Retinal pigment epithelial cell (primary cell): Measurements from ENCODE around the gene HRC.

Source experiments
- DNase-seq: peaks from one replicate; pipeline ENCODE4 v3.0.0-alpha.2; 2010; ENCODE audit warnings: low read depth
- H3K4me3 ChIP-seq: 2 replicates; pipeline ENCODE4 v1.5.1; 2011; ENCODE audit warnings: mild to moderate bottlenecking, low read length, control low read depth, moderate library complexity
- TF ChIP-seq, protein P1 (sequence below): conservative IDR thresholded peaks from 2 replicates; pipeline ENCODE4 v1.5.1; 2011; ENCODE audit warnings: low read depth, low read length, control low read depth, inconsistent platforms

HRC gene

DNA sequence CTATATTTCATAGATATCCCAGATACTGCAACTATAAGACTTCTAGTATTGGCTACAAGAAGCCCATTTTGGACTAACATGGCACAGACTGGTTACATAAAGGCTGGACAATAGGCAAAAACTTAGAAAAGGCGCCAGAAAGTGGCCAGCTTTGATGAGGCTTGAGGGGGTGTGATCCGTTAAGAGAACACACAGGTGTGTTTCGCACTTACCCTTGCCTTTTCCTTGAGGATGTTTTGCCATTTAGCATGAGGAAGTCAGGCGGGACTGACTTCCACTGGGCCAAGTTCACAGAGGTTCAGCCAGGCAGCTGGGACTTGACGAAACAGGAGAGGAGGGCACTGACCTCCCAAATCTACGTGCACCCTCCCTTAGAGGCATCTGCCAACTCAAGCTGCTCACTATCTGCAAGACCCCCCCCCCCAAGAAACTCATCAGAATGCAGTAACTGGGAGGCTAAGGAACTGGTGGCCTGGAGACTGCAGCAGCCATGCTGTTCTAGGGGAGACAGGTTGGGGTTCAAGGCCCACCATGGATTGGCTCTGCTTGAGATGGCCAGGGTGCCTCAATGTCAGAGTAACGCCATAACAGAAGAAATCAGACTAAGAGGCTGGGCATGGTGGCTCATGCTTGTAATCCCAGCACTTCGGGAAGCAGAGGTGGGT, 45.5 kb downstream of the HRC start:
- H3K4me3 ChIP-seq, result no peak overlapping the region
- TF ChIP-seq, protein P1, sequence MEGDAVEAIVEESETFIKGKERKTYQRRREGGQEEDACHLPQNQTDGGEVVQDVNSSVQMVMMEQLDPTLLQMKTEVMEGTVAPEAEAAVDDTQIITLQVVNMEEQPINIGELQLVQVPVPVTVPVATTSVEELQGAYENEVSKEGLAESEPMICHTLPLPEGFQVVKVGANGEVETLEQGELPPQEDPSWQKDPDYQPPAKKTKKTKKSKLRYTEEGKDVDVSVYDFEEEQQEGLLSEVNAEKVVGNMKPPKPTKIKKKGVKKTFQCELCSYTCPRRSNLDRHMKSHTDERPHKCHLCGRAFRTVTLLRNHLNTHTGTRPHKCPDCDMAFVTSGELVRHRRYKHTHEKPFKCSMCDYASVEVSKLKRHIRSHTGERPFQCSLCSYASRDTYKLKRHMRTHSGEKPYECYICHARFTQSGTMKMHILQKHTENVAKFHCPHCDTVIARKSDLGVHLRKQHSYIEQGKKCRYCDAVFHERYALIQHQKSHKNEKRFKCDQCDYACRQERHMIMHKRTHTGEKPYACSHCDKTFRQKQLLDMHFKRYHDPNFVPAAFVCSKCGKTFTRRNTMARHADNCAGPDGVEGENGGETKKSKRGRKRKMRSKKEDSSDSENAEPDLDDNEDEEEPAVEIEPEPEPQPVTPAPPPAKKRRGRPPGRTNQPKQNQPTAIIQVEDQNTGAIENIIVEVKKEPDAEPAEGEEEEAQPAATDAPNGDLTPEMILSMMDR, result no peak
- no peak for DNase-seq

DNA sequence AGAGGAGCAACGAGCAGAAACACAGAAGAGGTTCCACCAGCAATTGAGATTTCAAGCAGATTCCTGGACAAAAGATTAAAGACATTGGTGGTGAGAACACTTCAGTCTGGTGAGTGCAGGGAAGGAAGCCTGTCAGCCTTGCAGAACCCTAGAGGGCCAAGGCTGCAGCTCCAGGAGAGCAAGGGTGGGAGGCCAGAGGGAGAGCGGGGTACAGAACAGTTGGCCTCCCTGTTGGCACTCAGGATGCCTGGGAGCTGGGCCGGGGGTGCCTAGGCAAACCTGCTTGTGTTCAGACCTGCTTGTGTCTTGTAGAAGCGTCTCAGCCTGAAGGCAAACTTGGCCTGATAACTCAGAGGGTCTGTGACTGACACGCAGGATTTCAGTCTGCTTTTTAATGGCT, 46.1 kb downstream of the HRC start:
- no peak for DNase-seq

DNA sequence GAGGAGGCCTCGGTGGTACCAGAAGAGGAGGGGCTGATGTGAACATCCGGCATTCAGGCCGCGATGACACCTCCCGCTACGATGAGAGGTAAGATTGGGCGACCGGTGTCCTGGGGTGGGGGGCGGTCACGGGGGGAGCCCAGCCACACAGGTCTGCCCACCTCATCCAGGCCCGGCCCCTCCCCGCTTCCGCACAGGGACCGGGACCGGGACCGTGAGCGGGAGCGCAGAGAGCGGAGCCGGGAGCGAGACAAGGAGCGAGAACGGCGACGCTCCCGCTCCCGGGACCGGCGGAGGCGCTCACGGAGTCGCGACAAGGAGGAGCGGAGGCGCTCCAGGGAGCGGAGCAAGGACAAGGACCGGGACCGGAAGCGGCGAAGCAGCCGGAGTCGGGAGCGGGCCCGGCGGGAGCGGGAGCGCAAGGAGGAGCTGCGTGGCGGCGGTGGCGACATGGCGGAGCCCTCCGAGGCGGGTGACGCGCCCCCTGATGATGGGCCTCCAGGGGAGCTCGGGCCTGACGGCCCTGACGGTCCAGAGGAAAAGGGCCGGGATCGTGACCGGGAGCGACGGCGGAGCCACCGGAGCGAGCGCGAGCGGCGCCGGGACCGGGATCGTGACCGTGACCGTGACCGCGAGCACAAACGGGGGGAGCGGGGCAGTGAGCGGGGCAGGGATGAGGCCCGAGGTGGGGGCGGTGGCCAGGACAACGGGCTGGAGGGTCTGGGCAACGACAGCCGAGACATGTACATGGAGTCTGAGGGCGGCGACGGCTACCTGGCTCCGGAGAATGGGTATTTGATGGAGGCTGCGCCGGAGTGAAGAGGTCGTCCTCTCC, 47.4 kb downstream of the HRC start:
- no peak for DNase-seq
- TF ChIP-seq, protein P1, result no peak
- H3K4me3 ChIP-seq, result no peak overlapping the region

More for the DNA sequence above, 46.1 kb downstream of the HRC start:
- TF ChIP-seq, protein P1, result no peak
- H3K4me3 ChIP-seq, result no peak overlapping the region

DNA sequence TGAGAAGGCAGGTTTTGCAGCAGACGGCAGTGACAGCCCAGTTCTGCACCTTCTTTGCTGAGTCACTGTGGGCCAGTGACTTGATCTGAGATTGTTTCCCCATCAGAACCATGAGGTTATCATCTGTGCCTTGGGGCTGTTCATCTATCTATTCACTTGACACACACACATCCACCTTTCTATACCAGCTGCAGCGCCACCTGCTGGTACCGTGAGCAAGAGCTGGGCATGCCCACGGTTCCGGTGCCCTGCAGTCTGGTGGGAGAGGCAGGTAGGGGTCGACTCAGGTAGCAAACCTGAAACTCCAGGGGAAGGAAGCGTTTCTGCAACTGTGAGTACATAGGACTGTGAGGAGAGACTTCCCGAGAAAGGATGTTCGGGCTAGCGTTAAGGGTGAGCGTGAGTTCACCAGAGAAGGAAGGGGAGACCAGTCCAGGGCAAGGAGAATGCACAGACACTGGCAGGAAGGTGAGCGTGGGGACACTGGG, 48.5 kb downstream of the HRC start:
- H3K4me3 ChIP-seq, result no peak overlapping the region
- TF ChIP-seq, protein P1, result peak; percentile 97
- peak; percentile 11 for DNase-seq

DNA sequence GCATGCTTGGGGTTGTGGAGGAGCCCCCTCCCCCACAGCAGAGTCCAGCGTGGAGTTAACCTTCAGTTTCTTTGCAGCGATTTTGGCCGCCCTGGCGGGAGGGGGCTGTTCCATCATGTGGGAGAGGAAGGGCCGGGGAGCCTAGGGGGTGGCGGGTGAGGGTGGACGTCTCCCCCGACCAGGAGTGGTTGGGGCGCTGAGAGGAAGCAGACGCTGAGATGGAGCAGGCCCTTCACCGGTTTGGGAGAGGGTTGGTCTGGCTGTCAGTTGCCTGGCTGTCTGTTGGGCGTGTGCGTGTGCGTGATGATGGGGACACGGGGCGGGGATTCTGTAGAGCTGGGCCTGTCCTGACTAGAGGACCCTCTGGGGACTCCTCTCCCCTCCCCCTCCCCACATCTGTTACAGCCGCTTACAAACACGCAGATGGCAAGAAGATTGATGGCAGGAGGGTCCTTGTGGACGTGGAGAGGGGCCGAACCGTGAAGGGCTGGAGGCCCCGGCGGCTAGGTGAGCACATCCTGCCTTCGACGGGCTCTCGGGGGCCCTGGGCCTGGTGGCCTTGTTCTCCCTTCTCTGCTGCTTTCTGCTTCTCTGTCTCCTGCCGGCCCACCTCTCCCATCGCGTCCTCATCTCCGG, 50.8 kb downstream of the HRC start:
- no peak overlapping the region for H3K4me3 ChIP-seq
- TF ChIP-seq, protein P1, result no peak
- DNase-seq, result no peak

DNA sequence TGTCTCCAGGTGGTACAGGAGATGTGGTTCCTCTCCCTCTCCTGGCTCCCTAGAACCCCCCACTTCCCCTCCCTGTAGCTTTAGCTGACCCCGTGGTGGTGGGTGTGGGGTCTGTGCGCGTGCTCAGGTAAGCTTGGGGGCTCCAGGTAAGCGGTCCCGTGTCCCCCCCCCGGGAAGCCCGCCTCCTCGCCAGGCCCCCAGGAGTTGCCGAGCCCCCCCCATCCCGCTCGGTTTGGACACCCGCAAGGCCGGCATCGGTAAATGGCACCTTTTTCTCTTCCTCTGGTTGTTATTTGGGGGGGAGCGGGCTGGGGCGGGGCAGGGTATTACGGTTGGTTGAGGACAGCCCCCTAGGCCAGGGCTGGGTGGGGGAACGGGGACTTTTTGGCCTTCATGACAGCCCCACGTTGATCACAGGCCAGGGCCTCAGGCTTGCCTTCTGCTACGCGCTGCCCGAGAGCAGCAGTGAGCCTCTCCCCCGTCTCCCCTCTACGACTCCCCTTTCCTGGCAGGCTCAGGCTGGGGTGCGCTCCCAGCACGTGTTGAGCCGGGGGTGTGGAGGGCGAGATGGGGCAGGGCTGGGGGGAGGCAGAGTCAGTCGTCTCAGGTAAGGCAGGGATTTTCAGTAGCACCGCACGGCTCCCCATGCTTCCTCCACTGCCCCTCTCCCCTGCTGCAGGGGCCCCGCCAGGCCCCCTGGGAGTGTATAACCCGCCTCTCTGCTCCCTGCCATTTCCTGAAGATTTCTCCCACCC, 51.7 kb downstream of the HRC start:
- no peak for DNase-seq
- TF ChIP-seq, protein P1, result no peak
- H3K4me3 ChIP-seq, result no peak overlapping the region
